ENCODE data around the gene STON1.

DNA sequence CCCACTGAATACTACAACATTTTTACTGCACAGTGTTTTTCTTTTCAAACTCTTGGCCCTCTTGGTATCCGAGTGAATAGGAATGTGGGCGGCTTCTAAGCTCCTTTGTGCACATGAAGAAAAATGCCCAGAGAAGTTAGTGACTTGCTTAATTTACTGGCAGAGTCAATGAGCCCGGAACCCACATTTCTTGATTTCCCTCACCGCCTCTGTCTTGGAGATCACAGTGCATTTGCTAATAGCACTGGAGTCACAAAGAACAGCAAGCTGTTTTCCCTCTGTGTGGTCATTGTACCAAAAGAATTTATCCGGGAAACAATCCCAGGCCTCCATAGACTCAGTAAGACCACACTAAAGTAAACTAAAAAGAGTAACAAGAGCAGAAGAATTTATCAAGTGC lies 18.9 kb downstream of the STON1 start:
- TF ChIP-seq ZNF8 (CRISPR knock-in tag; IDR thresholded peaks at IDR 0.05) (no peak), TCF4 (CRISPR knock-in tag; IDR thresholded peaks at IDR 0.05; ENCODE audit: borderline replicate concordance) (no peak), RARB (CRISPR knock-in tag; IDR thresholded peaks at IDR 0.05) (no peak), ZNF565 (CRISPR knock-in tag; conservative IDR thresholded peaks at IDR 0.05; ENCODE audit: low read depth) (no peak), BACH2 (CRISPR knock-in tag; IDR thresholded peaks at IDR 0.05; ENCODE audit: borderline replicate concordance) (no peak), ZNF70 (CRISPR knock-in tag; IDR thresholded peaks at IDR 0.05) (no peak), ARNTL (CRISPR knock-in tag; IDR thresholded peaks at IDR 0.05; ENCODE audit: borderline replicate concordance, low read depth) (no peak), ZFP30 (CRISPR knock-in tag; IDR thresholded peaks at IDR 0.05) (no peak), ZFP3 (CRISPR knock-in tag; IDR thresholded peaks at IDR 0.05) (no peak), ISL1 (CRISPR knock-in tag; IDR thresholded peaks at IDR 0.05) (no peak), TOX (CRISPR knock-in tag; IDR thresholded peaks at IDR 0.05; ENCODE audit: borderline replicate concordance) (no peak)
- TF ChIP-seq, protein P1, sequence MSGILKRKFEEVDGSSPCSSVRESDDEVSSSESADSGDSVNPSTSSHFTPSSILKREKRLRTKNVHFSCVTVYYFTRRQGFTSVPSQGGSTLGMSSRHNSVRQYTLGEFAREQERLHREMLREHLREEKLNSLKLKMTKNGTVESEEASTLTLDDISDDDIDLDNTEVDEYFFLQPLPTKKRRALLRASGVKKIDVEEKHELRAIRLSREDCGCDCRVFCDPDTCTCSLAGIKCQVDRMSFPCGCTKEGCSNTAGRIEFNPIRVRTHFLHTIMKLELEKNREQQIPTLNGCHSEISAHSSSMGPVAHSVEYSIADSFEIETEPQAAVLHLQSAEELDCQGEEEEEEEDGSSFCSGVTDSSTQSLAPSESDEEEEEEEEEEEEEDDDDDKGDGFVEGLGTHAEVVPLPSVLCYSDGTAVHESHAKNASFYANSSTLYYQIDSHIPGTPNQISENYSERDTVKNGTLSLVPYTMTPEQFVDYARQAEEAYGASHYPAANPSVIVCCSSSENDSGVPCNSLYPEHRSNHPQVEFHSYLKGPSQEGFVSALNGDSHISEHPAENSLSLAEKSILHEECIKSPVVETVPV (CRISPR knock-in tag; IDR thresholded peaks at IDR 0.05), result no peak
- TF ChIP-seq, protein P2, sequence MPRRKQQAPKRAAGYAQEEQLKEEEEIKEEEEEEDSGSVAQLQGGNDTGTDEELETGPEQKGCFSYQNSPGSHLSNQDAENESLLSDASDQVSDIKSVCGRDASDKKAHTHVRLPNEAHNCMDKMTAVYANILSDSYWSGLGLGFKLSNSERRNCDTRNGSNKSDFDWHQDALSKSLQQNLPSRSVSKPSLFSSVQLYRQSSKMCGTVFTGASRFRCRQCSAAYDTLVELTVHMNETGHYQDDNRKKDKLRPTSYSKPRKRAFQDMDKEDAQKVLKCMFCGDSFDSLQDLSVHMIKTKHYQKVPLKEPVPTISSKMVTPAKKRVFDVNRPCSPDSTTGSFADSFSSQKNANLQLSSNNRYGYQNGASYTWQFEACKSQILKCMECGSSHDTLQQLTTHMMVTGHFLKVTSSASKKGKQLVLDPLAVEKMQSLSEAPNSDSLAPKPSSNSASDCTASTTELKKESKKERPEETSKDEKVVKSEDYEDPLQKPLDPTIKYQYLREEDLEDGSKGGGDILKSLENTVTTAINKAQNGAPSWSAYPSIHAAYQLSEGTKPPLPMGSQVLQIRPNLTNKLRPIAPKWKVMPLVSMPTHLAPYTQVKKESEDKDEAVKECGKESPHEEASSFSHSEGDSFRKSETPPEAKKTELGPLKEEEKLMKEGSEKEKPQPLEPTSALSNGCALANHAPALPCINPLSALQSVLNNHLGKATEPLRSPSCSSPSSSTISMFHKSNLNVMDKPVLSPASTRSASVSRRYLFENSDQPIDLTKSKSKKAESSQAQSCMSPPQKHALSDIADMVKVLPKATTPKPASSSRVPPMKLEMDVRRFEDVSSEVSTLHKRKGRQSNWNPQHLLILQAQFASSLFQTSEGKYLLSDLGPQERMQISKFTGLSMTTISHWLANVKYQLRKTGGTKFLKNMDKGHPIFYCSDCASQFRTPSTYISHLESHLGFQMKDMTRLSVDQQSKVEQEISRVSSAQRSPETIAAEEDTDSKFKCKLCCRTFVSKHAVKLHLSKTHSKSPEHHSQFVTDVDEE (CRISPR knock-in tag; IDR thresholded peaks at IDR 0.05), result no peak
- TF ChIP-seq, protein P3, sequence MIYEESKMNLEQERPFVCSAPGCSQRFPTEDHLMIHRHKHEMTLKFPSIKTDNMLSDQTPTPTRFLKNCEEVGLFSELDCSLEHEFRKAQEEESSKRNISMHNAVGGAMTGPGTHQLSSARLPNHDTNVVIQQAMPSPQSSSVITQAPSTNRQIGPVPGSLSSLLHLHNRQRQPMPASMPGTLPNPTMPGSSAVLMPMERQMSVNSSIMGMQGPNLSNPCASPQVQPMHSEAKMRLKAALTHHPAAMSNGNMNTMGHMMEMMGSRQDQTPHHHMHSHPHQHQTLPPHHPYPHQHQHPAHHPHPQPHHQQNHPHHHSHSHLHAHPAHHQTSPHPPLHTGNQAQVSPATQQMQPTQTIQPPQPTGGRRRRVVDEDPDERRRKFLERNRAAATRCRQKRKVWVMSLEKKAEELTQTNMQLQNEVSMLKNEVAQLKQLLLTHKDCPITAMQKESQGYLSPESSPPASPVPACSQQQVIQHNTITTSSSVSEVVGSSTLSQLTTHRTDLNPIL (CRISPR knock-in tag; IDR thresholded peaks at IDR 0.05; ENCODE audit: low read depth), result no peak

Data from SK-N-SH treated with all-trans-retinoic acid at 6 μM for 48 hours (cell line).